ENCODE measurements around the gene PLCG1.

GRCh38 chr20:41143354-41143753 is 6.0 kb downstream of the PLCG1 start:
- TF ChIP-seq CTCF (IDR thresholded peaks at IDR 0.05; ENCODE audit: insufficient read depth, low read length, poor library complexity, severe bottlenecking) = no peak
- TF ChIP-seq EZH2phosphoT487 (conservative IDR thresholded peaks at IDR 0.05; ENCODE audit: low read length) = no peak

Measured in SU-DHL-6 (cell line).